SK-N-SH (cell line): ENCODE data around the gene B3GNT5. TPM values are rescaled to one million over a fixed set of nuclear protein-coding genes. Genes with fewer than 3 reads are reported as not detected.

ENCODE experiments used
- CTCF ChIA-PET: fragments of 300-600, 350-600 bp; formaldehyde crosslinking; extraction: SDS; loops from one replicate; lab custom pipeline; 2021; lab: Yijun Ruan, JAX
- POLR2A ChIA-PET: fragments of 350-600 bp; sonication (Branson Sonifier 250); formaldehyde crosslinking; extraction: SDS; loops from one replicate; lab custom pipeline; 2020; ENCODE audit warnings: antibody characterized with exemption, inconsistent platforms; lab: Yijun Ruan, JAX
- DNase-seq: peaks from one replicate; pipeline ENCODE4 v3.0.0; 2012
- H2AFZ ChIP-seq: fragments of 200-600 bp; sonication (generic); 2 replicates; pipeline ENCODE4 v1.8.1; 2016; ENCODE audit warnings: antibody characterized with exemption, mild to moderate bottlenecking, low read depth
- H3F3A ChIP-seq: fragments of 200-600 bp; sonication (generic); replicated peaks from 2 replicates; pipeline ENCODE3; 2016; ENCODE audit warnings: antibody characterized with exemption, mild to moderate bottlenecking; ENCODE audit not compliant: insufficient read depth
- H3K27ac ChIP-seq, 2 experiments: fragments of 200-500 bp in 1 of 2; fragments of 200-600 bp in 1 of 2; sonication (Bioruptor generic) in 1 of 2; sonication (generic), shearing (Covaris generic) in 1 of 2; 2 replicates each; pipeline versions ENCODE4 v1.5.1 to v1.6.1; 2014 to 2016; ENCODE audit warnings: low read depth in 2 of 2, inconsistent platforms in 1 of 2, low read length in 1 of 2, mild to moderate bottlenecking in 1 of 2, mixed read lengths in 1 of 2
- H3K27me3 ChIP-seq: fragments of 200-600 bp; sonication (generic), shearing (Covaris generic); 2 replicates; pipeline ENCODE4 v1.6.1; 2016; ENCODE audit warnings: mixed run types; ENCODE audit not compliant: insufficient read depth
- H3K36me3 ChIP-seq, 2 experiments: fragments of 200-500 bp in 1 of 2; fragments of 200-600 bp in 1 of 2; sonication (Bioruptor generic) in 1 of 2; sonication (generic) in 1 of 2; replicated peaks in 1 of 2; 2 replicates each; pipeline versions ENCODE3 to v1.5.1; 2014 to 2016; ENCODE audit warnings: low read length in 1 of 2, mild to moderate bottlenecking in 1 of 2; ENCODE audit not compliant: insufficient read depth in 2 of 2, control insufficient read depth in 1 of 2
- H3K4me1 ChIP-seq, 2 experiments: fragments of 200-500 bp in 1 of 2; fragments of 200-600 bp in 1 of 2; sonication (Bioruptor generic) in 1 of 2; sonication (generic), shearing (Covaris generic) in 1 of 2; 2 replicates each; pipeline versions ENCODE4 v1.5.1 to v1.6.1; 2014 to 2016; ENCODE audit warnings: low read depth in 1 of 2, low read length in 1 of 2, mixed run types in 1 of 2; ENCODE audit not compliant: insufficient read depth in 2 of 2, control insufficient read depth in 1 of 2
- H3K4me2 ChIP-seq: fragments of 200-600 bp; sonication (generic), shearing (Covaris generic); 2 replicates; pipeline ENCODE4 v1.6.1; 2017; ENCODE audit warnings: mixed run types
- H3K4me3 ChIP-seq, 2 experiments: fragments of 200-500 bp in 1 of 2; fragments of 200-600 bp in 1 of 2; sonication (Bioruptor generic) in 1 of 2; sonication (generic), shearing (Covaris generic) in 1 of 2; 2 replicates each; pipeline versions ENCODE4 v1.5.1 to v1.8.1; 2014 to 2016; ENCODE audit warnings: low read depth in 2 of 2, inconsistent platforms in 1 of 2, low read length in 1 of 2, mild to moderate bottlenecking in 1 of 2, mixed read lengths in 1 of 2, moderate library complexity in 1 of 2
- H3K79me2 ChIP-seq: fragments of 200-600 bp; sonication (generic); 2 replicates; pipeline ENCODE4 v1.8.1; 2017; ENCODE audit warnings: mild to moderate bottlenecking; ENCODE audit not compliant: insufficient read depth
- H3K9ac ChIP-seq: fragments of 200-600 bp; sonication (generic); 2 replicates; pipeline ENCODE4 v1.6.1; 2017; ENCODE audit warnings: mixed run types
- H3K9me2 ChIP-seq: fragments of 200-600 bp; sonication (generic); 2 replicates; pipeline ENCODE4 v1.6.1; 2017; ENCODE audit warnings: mixed run types
- H3K9me3 ChIP-seq: fragments of 200-600 bp; sonication (generic); 2 replicates; pipeline ENCODE4 v1.6.1; 2017; ENCODE audit warnings: mixed run types, mild to moderate bottlenecking, moderate library complexity
- H4K20me1 ChIP-seq: fragments of 200-600 bp; sonication (generic); 2 replicates; pipeline ENCODE4 v1.6.1; 2017; ENCODE audit warnings: mild to moderate bottlenecking, mixed run types; ENCODE audit not compliant: insufficient read depth
- CTCF ChIP-seq: fragments of 200-600 bp; sonication (generic); IDR thresholded peaks from 2 replicates; pipeline ENCODE4 v1.6.1; 2017; ENCODE audit warnings: antibody characterized with exemption, mild to moderate bottlenecking, moderate library complexity
- EP300 ChIP-seq, 2 experiments: IDR thresholded peaks; 2 replicates each; pipeline versions ENCODE4 v1.4.0 to v1.6.1; 2012; ENCODE audit warnings: borderline replicate concordance in 1 of 2, low read depth in 1 of 2, low read length in 1 of 2
- EZH2phosphoT487 ChIP-seq: fragments of 200-600 bp; sonication (generic); IDR thresholded peaks from 2 replicates; pipeline ENCODE4 v1.6.1; 2017; ENCODE audit warnings: low read depth, mixed run types, mild to moderate bottlenecking, antibody characterized with exemption, moderate library complexity, borderline replicate concordance
- FOSL2 ChIP-seq: IDR thresholded peaks from 2 replicates; pipeline ENCODE4 v1.4.0; 2012; ENCODE audit warnings: low read depth, mild to moderate bottlenecking, moderate library complexity, borderline replicate concordance
- FOXJ3 ChIP-seq: sonication (generic); formaldehyde crosslinking; IDR thresholded peaks from 2 replicates; pipeline ENCODE4 v1.5.1; 2020; ENCODE audit warnings: mild to moderate bottlenecking, missing genetic modification reagents
- GABPA ChIP-seq: IDR thresholded peaks from 2 replicates; pipeline ENCODE4 v1.4.0; 2012; ENCODE audit warnings: low read depth, mild to moderate bottlenecking
- GATA2 ChIP-seq: sonication (generic); formaldehyde crosslinking; IDR thresholded peaks from 2 replicates; pipeline ENCODE4 v1.5.0; 2020; ENCODE audit warnings: mild to moderate bottlenecking, missing genetic modification reagents
- IRF3 ChIP-seq: fragments of 150-350 bp; IDR thresholded peaks from 2 replicates; pipeline ENCODE4 v1.6.1; 2016; ENCODE audit warnings: mild to moderate bottlenecking, low read depth, low read length
- MAX ChIP-seq: IDR thresholded peaks from 2 replicates; pipeline ENCODE4 v1.4.0; 2012; ENCODE audit warnings: low read depth
- MEF2A ChIP-seq: IDR thresholded peaks from 2 replicates; pipeline ENCODE4 v1.4.0; 2012; ENCODE audit warnings: low read depth, borderline replicate concordance
- NFIC ChIP-seq: IDR thresholded peaks from 2 replicates; pipeline ENCODE4 v1.4.0; 2012; ENCODE audit warnings: borderline replicate concordance
- NRF1 ChIP-seq: IDR thresholded peaks from 2 replicates; pipeline ENCODE4 v1.6.1; 2012; ENCODE audit warnings: low read depth, mild to moderate bottlenecking, low read length
- RAD21 ChIP-seq: IDR thresholded peaks from 2 replicates; pipeline ENCODE4 v1.6.1; 2012; ENCODE audit warnings: mild to moderate bottlenecking, low read length
- RCOR1 ChIP-seq: fragments of 150-350 bp; IDR thresholded peaks from 2 replicates; pipeline ENCODE4 v1.6.1; 2017; ENCODE audit warnings: antibody characterized with exemption, low read length
- RFX5 ChIP-seq: IDR thresholded peaks from 2 replicates; pipeline ENCODE4 v1.6.1; 2012; ENCODE audit warnings: mild to moderate bottlenecking, improper control_type of control experiment, low read length
- RXRA ChIP-seq: IDR thresholded peaks from 2 replicates; pipeline ENCODE4 v1.4.0; 2012; ENCODE audit warnings: low read depth, mild to moderate bottlenecking, borderline replicate concordance
- TAF1 ChIP-seq: IDR thresholded peaks from 2 replicates; pipeline ENCODE4 v1.6.1; 2012; ENCODE audit warnings: low read depth, mild to moderate bottlenecking, low read length, moderate library complexity, borderline replicate concordance
- TCF12 ChIP-seq: IDR thresholded peaks from 2 replicates; pipeline ENCODE4 v1.4.0; 2012
- TEAD4 ChIP-seq: IDR thresholded peaks from 2 replicates; pipeline ENCODE4 v1.4.0; 2012; ENCODE audit warnings: mild to moderate bottlenecking, borderline replicate concordance; ENCODE audit not compliant: insufficient read depth
- USF2 ChIP-seq: fragments of 150-350 bp; IDR thresholded peaks from 2 replicates; pipeline ENCODE4 v1.6.1; 2017; ENCODE audit warnings: antibody characterized with exemption, low read length, low read depth, borderline replicate concordance
- YY1 ChIP-seq: IDR thresholded peaks from 2 replicates; pipeline ENCODE4 v1.4.0; 2012; ENCODE audit warnings: low read depth, mild to moderate bottlenecking
- WGBS: methylation state at CpG from one replicate; pipeline ENCODE4 v1.1.6; 2017; ENCODE audit warnings: low lambda C conversion rate; 5-methylcytosine and 5-hydroxymethylcytosine counted together
- polyA plus RNA-seq, 3 experiments: library from polyadenylated mRNA; depleted of rRNA; stranded (reverse); fragments of >200 nt; gene quantifications; 2 replicates each; pipeline ENCODE4 v1.2.3, GENCODE V29; 2012
- TF ChIP-seq, protein P1 (sequence below): IDR thresholded peaks from 2 replicates; pipeline ENCODE4 v1.6.1; 2012; ENCODE audit warnings: mild to moderate bottlenecking, low read depth, low read length, moderate library complexity

Gene B3GNT5
- polyA plus RNA-seq, 1 of the 3 experiments (the other 2 are of a cell fraction): 4.7 TPM

DNA sequence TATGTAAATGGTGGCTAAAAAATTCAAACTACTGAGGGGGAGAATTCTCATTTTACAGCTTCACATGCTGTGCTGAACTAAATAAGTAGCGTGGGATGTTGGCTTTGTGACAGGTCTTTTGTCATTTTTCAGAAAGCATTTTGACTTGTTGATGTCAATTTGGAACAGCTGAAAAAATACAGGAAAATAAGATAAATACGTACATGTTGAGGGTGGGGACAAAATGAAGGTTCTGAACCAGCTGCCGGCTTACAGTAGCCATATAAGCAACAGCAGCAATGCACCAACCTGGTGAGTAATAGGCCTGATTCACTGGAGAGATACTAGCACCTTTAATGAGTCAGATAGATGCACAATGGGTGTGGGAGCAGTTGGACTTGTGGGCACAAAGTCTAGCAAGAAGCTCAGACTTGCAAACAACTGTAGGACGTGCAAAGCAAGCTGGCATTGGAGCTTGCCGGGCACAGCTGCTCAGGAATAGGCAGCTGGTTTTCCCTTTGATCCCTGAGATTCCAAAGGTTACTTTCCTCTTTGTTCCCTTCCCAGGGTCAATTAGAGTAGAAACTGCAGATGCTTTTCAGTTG is 12.9 kb downstream of the B3GNT5 start (continued):
- TF ChIP-seq MAX (no peak), TEAD4 (no peak), TCF12 (peak; percentile 69), TAF1 (no peak), RCOR1 (no peak), RXRA (no peak; the same call in 1 of the 2 replicates), FOSL2 (peak; percentile 84)

GRCh38 chr3:183266454-183266853 is 13.4 kb downstream of the B3GNT5 start:
- no peak overlapping the region; a peak in 1 of 4 replicates for H3K27ac ChIP-seq
- H4K20me1 ChIP-seq: peaks cover 5% of the 10 kb centered on the region; the same call in 1 of the 2 replicates
- CTCF ChIA-PET: interaction anchor here (1.0 kb wide), 1 partner anchor 8 kb away, joined by 3 read pairs; no protein-coding TSS in a partner anchor
- H3K4me1 ChIP-seq: peaks cover 0 to 17% of the 10 kb centered on the region in 2 experiments; a peak in 3 of 4 replicates
- H3F3A ChIP-seq: peaks cover 3% of the 10 kb centered on the region
- H3K4me2 ChIP-seq: peak overlapping the region; percentile 45; the same call in 1 of the 2 replicates
- H3K27me3 ChIP-seq: no peaks in the 10 kb centered on the region
- 85% methylated on average over 2 of the region's 3 CpGs for WGBS
- POLR2A ChIA-PET: no interaction called here
- no peak for TF ChIP-seq EZH2phosphoT487
- TF ChIP-seq IRF3: no peak
- TF ChIP-seq EP300 (IDR thresholded peaks at IDR 0.05; ENCODE audit: borderline replicate concordance in 1 of 2, low read depth in 1 of 2, low read length in 1 of 2): no peak
- TF ChIP-seq TCF12: no peak
- no peak for TF ChIP-seq USF2
- TF ChIP-seq YY1: no peak
- no peak for TF ChIP-seq CTCF
- TF ChIP-seq RFX5: no peak
- no peak for TF ChIP-seq NFIC
- no peak for TF ChIP-seq MEF2A
- no peak for TF ChIP-seq GABPA
- TF ChIP-seq FOXJ3 (CRISPR knock-in tag): no peak
- no peak for TF ChIP-seq RAD21
- no peak for TF ChIP-seq GATA2
- no peak for TF ChIP-seq TEAD4
- no peak for TF ChIP-seq RCOR1
- TF ChIP-seq, protein P1, sequence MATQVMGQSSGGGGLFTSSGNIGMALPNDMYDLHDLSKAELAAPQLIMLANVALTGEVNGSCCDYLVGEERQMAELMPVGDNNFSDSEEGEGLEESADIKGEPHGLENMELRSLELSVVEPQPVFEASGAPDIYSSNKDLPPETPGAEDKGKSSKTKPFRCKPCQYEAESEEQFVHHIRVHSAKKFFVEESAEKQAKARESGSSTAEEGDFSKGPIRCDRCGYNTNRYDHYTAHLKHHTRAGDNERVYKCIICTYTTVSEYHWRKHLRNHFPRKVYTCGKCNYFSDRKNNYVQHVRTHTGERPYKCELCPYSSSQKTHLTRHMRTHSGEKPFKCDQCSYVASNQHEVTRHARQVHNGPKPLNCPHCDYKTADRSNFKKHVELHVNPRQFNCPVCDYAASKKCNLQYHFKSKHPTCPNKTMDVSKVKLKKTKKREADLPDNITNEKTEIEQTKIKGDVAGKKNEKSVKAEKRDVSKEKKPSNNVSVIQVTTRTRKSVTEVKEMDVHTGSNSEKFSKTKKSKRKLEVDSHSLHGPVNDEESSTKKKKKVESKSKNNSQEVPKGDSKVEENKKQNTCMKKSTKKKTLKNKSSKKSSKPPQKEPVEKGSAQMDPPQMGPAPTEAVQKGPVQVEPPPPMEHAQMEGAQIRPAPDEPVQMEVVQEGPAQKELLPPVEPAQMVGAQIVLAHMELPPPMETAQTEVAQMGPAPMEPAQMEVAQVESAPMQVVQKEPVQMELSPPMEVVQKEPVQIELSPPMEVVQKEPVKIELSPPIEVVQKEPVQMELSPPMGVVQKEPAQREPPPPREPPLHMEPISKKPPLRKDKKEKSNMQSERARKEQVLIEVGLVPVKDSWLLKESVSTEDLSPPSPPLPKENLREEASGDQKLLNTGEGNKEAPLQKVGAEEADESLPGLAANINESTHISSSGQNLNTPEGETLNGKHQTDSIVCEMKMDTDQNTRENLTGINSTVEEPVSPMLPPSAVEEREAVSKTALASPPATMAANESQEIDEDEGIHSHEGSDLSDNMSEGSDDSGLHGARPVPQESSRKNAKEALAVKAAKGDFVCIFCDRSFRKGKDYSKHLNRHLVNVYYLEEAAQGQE: no peak
- no peak for TF ChIP-seq NRF1
- no peak for TF ChIP-seq TAF1
- TF ChIP-seq MAX: no peak
- peaks cover 29% of the 10 kb centered on the region; the same call in 1 of the 2 replicates for H3K79me2 ChIP-seq
- no peak overlapping the region for H3K9ac ChIP-seq
- peaks cover 3% of the 10 kb centered on the region in 2 experiments for H3K36me3 ChIP-seq
- H3K9me2 ChIP-seq: no peaks in the 10 kb centered on the region
- no peaks in the 10 kb centered on the region for H3K9me3 ChIP-seq
- no peak overlapping the region for H2AFZ ChIP-seq
- DNase-seq: no peak
- no peak overlapping the region for H3K4me3 ChIP-seq
